GM10248 (cell line): Measurements from ENCODE around the gene FAP.

Experiments
- CTCF ChIA-PET: fragments of 300-600 bp; sonication (Branson Sonifier 250); formaldehyde crosslinking; extraction: SDS; loops from one replicate; lab custom pipeline; 2021; ENCODE audit warnings: antibody characterized with exemption; lab: Yijun Ruan, JAX
- POLR2A ChIA-PET: fragments of 350-650 bp; sonication (Branson Sonifier 250); formaldehyde crosslinking; extraction: SDS; loops from one replicate; lab custom pipeline; 2020; ENCODE audit warnings: antibody characterized with exemption; lab: Yijun Ruan, JAX
- DNase-seq: peaks from one replicate; pipeline ENCODE4 v3.0.0; 2012; ENCODE audit errors: extremely low spot score
- TF ChIP-seq, protein P1 (sequence below): IDR thresholded peaks from 2 replicates; pipeline ENCODE4 v1.5.1; 2012; ENCODE audit warnings: mild to moderate bottlenecking, low read depth; ENCODE audit errors: extremely low read depth, missing control alignments, control extremely low read depth

The FAP gene

DNA sequence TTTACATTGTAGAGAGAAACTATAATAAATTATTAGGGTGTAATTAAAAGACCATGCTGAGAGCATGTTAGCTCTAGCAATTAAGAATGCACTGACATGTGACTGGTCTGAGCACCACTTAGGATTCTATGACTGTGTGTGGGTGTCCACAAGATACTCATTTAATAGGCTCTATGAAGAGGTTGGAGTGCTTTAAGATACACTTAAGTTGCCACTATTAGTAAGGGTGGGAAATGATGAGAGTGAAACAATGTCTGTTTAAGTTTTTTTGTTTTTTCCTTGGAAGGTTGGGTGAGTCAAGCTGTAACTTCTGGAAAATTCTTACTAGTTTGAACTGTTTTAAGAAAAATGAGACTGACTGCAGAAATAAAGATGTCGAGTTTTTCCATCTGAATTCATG, 1.8 kb upstream of the FAP start:
- CTCF ChIA-PET, result interaction anchor here (1.2 kb wide), 1 partner anchor 53 kb away, joined by 3 read pairs; no protein-coding TSS in a partner anchor

DNA sequence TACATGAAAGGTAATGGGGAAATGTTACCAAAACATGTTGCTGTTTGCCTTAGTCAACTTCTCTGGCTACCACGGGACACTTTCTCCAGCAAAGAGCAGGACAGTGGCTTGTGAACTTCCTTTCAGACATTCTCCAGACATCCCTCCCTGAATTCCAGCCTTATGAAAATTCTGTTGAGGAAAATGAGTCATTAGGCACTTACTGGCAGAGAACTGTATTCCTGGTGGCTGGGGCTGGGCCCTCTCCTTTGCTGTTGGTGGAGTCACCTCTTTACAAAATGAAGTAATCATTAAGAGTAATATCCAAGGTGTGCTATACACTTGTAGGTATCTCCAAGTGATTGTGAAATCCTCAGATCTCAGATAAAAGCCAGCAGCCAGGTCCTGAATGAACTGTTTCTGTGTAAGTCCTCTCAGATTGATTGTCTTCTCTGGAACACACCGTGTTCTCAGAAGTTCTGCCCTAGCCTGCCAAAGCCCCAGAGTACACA, 1.3 kb upstream of the FAP start:
- POLR2A ChIA-PET, result no interaction called here
- TF ChIP-seq, protein P1, sequence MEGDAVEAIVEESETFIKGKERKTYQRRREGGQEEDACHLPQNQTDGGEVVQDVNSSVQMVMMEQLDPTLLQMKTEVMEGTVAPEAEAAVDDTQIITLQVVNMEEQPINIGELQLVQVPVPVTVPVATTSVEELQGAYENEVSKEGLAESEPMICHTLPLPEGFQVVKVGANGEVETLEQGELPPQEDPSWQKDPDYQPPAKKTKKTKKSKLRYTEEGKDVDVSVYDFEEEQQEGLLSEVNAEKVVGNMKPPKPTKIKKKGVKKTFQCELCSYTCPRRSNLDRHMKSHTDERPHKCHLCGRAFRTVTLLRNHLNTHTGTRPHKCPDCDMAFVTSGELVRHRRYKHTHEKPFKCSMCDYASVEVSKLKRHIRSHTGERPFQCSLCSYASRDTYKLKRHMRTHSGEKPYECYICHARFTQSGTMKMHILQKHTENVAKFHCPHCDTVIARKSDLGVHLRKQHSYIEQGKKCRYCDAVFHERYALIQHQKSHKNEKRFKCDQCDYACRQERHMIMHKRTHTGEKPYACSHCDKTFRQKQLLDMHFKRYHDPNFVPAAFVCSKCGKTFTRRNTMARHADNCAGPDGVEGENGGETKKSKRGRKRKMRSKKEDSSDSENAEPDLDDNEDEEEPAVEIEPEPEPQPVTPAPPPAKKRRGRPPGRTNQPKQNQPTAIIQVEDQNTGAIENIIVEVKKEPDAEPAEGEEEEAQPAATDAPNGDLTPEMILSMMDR, result no peak
- DNase-seq, result no peak
- CTCF ChIA-PET, result no interaction called here

More for the DNA sequence above, 1.8 kb upstream of the FAP start:
- TF ChIP-seq, protein P1, result no peak
- POLR2A ChIA-PET, result no interaction called here
- no peak for DNase-seq

GRCh38 chr2:162243715-162244114, 470 bp upstream of the FAP start:
- CTCF ChIA-PET, result interaction anchor here (6.8 kb wide), 1 partner anchor 23 kb away, joined by 58 read pairs; no protein-coding TSS in a partner anchor
- TF ChIP-seq, protein P1, result no peak
- POLR2A ChIA-PET, result no interaction called here
- no peak for DNase-seq

- no peak for DNase-seq
- CTCF ChIA-PET, result interaction anchor here (0.9 to 6.8 kb wide), 6 partner anchors 10 to 55 kb away, joined by 3 to 58 read pairs (median 6); no protein-coding TSS in a partner anchor
- POLR2A ChIA-PET, result no interaction called here
- TF ChIP-seq, protein P1, result no peak
Observed at GRCh38 chr2:162242586-162243280, 512 bp downstream of the FAP start.

DNA sequence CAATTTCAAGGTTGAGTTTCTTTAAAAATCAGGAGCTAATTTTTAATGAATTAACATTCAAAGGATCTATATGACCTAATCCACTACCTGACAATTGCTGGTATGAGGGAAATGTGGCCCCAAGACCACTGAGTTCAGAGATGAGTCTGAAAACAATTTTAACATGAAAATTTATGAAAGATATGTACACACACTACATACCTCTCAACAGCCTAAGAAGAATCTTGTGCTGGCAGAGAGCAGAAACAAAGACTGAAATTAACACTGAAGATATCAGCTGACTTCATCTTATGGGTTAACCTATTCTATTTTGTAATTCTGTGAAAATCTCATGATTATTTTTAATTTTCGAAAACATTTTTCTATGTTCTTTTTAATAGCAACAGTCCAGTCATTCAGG, 1.7 kb downstream of the FAP start:
- CTCF ChIA-PET, result interaction anchor here (0.9 to 6.8 kb wide), 7 partner anchors 9 to 56 kb away, joined by 3 to 58 read pairs (median 5); no protein-coding TSS in a partner anchor
- TF ChIP-seq, protein P1, result no peak
- POLR2A ChIA-PET, result no interaction called here
- DNase-seq, result no peak

- no peak for DNase-seq
- TF ChIP-seq, protein P1, result no peak
- ChIA-PET POLR2A (no interaction called here), CTCF (interaction anchor here (1.0 to 8.1 kb wide), 2 partner anchors 14 to 19 kb away, joined by 3 to 85 read pairs; no protein-coding TSS in a partner anchor)
Observed at GRCh38 chr2:162234620-162235462, 8.4 kb downstream of the FAP start.
